GM18858 (cell line): ENCODE measurements around the gene CPNE1.
"Not testable (repeated sequence)": the region's sequence is repeated elsewhere in the genome, so short reads cannot be mapped to it uniquely, and the experiment has no call there.

ENCODE experiments used
- ATAC-seq: cut with Tn5 transposase; IDR thresholded peaks from one replicate; pipeline ENCODE4 v1.9.1; 2021; ENCODE audit not compliant: unreplicated experiment

The CPNE1 gene

GRCh38 chr20:35698298-35699126 is 33.8 kb upstream of the CPNE1 start:
- ATAC-seq: no peak

- no peak for ATAC-seq
These were observed 33.1 kb upstream of the CPNE1 start for GRCh38 chr20:35697696-35698297.

GRCh38 chr20:35695978-35696377 is 31.3 kb upstream of the CPNE1 start:
- ATAC-seq: no peak

GRCh38 chr20:35695245-35695749 is 30.6 kb upstream of the CPNE1 start:
- ATAC-seq: no peak

GRCh38 chr20:35690265-35690664 is 25.6 kb upstream of the CPNE1 start:
- ATAC-seq: no peak

GRCh38 chr20:35686872-35687271 is 22.2 kb upstream of the CPNE1 start:
- not testable (repeated sequence) for ATAC-seq

GRCh38 chr20:35685368-35685767 is 20.7 kb upstream of the CPNE1 start:
- ATAC-seq: not testable (repeated sequence)

- no peak for ATAC-seq
These were observed 17.3 kb upstream of the CPNE1 start for GRCh38 chr20:35681960-35682359.

GRCh38 chr20:35680452-35681183 is 15.9 kb upstream of the CPNE1 start:
- no peak for ATAC-seq

GRCh38 chr20:35674921-35675320 is 10.2 kb upstream of the CPNE1 start:
- no peak for ATAC-seq

- ATAC-seq: no peak
These were observed 9.2 kb upstream of the CPNE1 start for GRCh38 chr20:35673884-35674283.

- no peak for ATAC-seq
These were observed 5.0 kb upstream of the CPNE1 start for GRCh38 chr20:35669681-35670080.

GRCh38 chr20:35669221-35669620 is 4.5 kb upstream of the CPNE1 start:
- no peak for ATAC-seq

- ATAC-seq: no peak
These were observed 1.2 kb upstream of the CPNE1 start for GRCh38 chr20:35665949-35666288.

GRCh38 chr20:35663516-35664465 is 909 bp downstream of the CPNE1 start:
- no peak for ATAC-seq

- ATAC-seq: no peak
These were observed 2.1 kb downstream of the CPNE1 start for GRCh38 chr20:35662551-35662950.

GRCh38 chr20:35661908-35662307 is 2.8 kb downstream of the CPNE1 start:
- ATAC-seq: no peak

GRCh38 chr20:35661053-35661452 is 3.6 kb downstream of the CPNE1 start:
- ATAC-seq: no peak

GRCh38 chr20:35660122-35660937 is 4.4 kb downstream of the CPNE1 start:
- no peak for ATAC-seq

- no peak for ATAC-seq
These were observed 7.4 kb downstream of the CPNE1 start for GRCh38 chr20:35657271-35657670.
